ENCODE data around the gene CKS2.

CKS2 gene

GRCh38 chr9:89315482-89315881 is 4.5 kb downstream of the CKS2 start:
- no peak overlapping the region for H2AFZ ChIP-seq (ENCODE audit: low read depth, low read length)
- H3K27me3 ChIP-seq (ENCODE audit: control insufficient read depth in 1 of 2, insufficient read depth in 1 of 2, low read length in 2 of 2), result no peaks in the 10 kb centered on the region
- no peak overlapping the region for H2BK12ac ChIP-seq (ENCODE audit: low read length in 2 of 2)
- no peak overlapping the region for H3K18ac ChIP-seq (ENCODE audit: low read depth in 1 of 2, low read length in 2 of 2)
- peak overlapping the region; percentile 88 for H3K9ac ChIP-seq (ENCODE audit: low read length)
- H3K9me3 ChIP-seq (ENCODE audit: control insufficient read depth, low read length), result no peaks in the 10 kb centered on the region
- no peak overlapping the region for H3K14ac ChIP-seq (ENCODE audit: low read length in 2 of 2)
- peaks cover 8% of the 10 kb centered on the region for H3K79me1 ChIP-seq (replicated peaks; ENCODE audit: low read length, poor library complexity, severe bottlenecking)
- no peak overlapping the region for H3K27ac ChIP-seq (ENCODE audit: low read length, poor library complexity, severe bottlenecking)
- H3K36me3 ChIP-seq (ENCODE audit: control insufficient read depth in 1 of 2, insufficient read depth in 2 of 2, low read depth in 1 of 2, low read length in 2 of 2), result peaks cover 0 to 20% of the 10 kb centered on the region in 2 experiments
- no peak overlapping the region for H2AK5ac ChIP-seq (ENCODE audit: low read length, severe bottlenecking)
- no peak overlapping the region for H3K4me3 ChIP-seq (ENCODE audit: insufficient read depth in 1 of 2, low read depth in 1 of 2, low read length in 2 of 2)
- H2BK120ac ChIP-seq (ENCODE audit: low read depth, low read length), result no peak overlapping the region
- no peak overlapping the region for H2BK5ac ChIP-seq (ENCODE audit: low read depth, low read length, poor library complexity, severe bottlenecking)
- no peak for DNase-seq
- no peak overlapping the region for H4K8ac ChIP-seq (ENCODE audit: low read length)
- H3K4me1 ChIP-seq (ENCODE audit: control insufficient read depth, insufficient read depth, low read depth, low read length), result peaks cover 6% of the 10 kb centered on the region
- no peak overlapping the region for H3K4ac ChIP-seq (ENCODE audit: low read depth in 1 of 2, low read length in 2 of 2)
- H3K23ac ChIP-seq (ENCODE audit: low read length in 2 of 2), result no peak overlapping the region
- no peak overlapping the region for H3K4me2 ChIP-seq (ENCODE audit: low read length, poor library complexity, severe bottlenecking)
- H2BK15ac ChIP-seq (ENCODE audit: low read depth, poor library complexity, severe bottlenecking), result no peak overlapping the region
- H4K91ac ChIP-seq (ENCODE audit: low read length), result no peak overlapping the region

- no peak overlapping the region for H4K91ac ChIP-seq (ENCODE audit: low read length)
- H3K18ac ChIP-seq (ENCODE audit: low read depth in 1 of 2, low read length in 2 of 2), result no peak overlapping the region
- no peak overlapping the region for H2AFZ ChIP-seq (ENCODE audit: low read depth, low read length)
- DNase-seq, result peak; percentile 15
- H3K9me3 ChIP-seq (ENCODE audit: control insufficient read depth, low read length), result no peaks in the 10 kb centered on the region
- no peaks in the 10 kb centered on the region for H3K27me3 ChIP-seq (ENCODE audit: control insufficient read depth in 1 of 2, insufficient read depth in 1 of 2, low read length in 2 of 2)
- H2BK15ac ChIP-seq (ENCODE audit: low read depth, poor library complexity, severe bottlenecking), result no peak overlapping the region
- no peak overlapping the region for H3K4me2 ChIP-seq (ENCODE audit: low read length, poor library complexity, severe bottlenecking)
- H3K9ac ChIP-seq (ENCODE audit: low read length), result peak overlapping the region; percentile 96
- peaks cover 6% of the 10 kb centered on the region for H3K4me1 ChIP-seq (ENCODE audit: control insufficient read depth, insufficient read depth, low read depth, low read length)
- peak overlapping the region; percentile 18 for H3K27ac ChIP-seq (ENCODE audit: low read length, poor library complexity, severe bottlenecking)
- peaks cover 8% of the 10 kb centered on the region for H3K79me1 ChIP-seq (replicated peaks; ENCODE audit: low read length, poor library complexity, severe bottlenecking)
- H3K4ac ChIP-seq (ENCODE audit: low read depth in 1 of 2, low read length in 2 of 2), result no peak overlapping the region
- no peak overlapping the region for H3K14ac ChIP-seq (ENCODE audit: low read length in 2 of 2)
- peak overlapping the region; percentile 26 for H2AK5ac ChIP-seq (ENCODE audit: low read length, severe bottlenecking)
- WGBS, result 90% methylated on average over 4 of the region's 4 CpGs
- peak overlapping the region in 1 of 2 experiments; percentile 93 for H3K4me3 ChIP-seq (ENCODE audit: insufficient read depth in 1 of 2, low read depth in 1 of 2, low read length in 2 of 2)
- no peak overlapping the region for H3K23ac ChIP-seq (ENCODE audit: low read length in 2 of 2)
- H2BK5ac ChIP-seq (ENCODE audit: low read depth, low read length, poor library complexity, severe bottlenecking), result no peak overlapping the region
- peaks cover 0 to 27% of the 10 kb centered on the region in 2 experiments for H3K36me3 ChIP-seq (ENCODE audit: control insufficient read depth in 1 of 2, insufficient read depth in 2 of 2, low read depth in 1 of 2, low read length in 2 of 2)
- H4K8ac ChIP-seq (ENCODE audit: low read length), result peak overlapping the region; percentile 40
- no peak overlapping the region for H2BK12ac ChIP-seq (ENCODE audit: low read length in 2 of 2)
- no peak overlapping the region for H2BK120ac ChIP-seq (ENCODE audit: low read depth, low read length)
These were observed 6.3 kb downstream of the CKS2 start for GRCh38 chr9:89317282-89317681.

DNA sequence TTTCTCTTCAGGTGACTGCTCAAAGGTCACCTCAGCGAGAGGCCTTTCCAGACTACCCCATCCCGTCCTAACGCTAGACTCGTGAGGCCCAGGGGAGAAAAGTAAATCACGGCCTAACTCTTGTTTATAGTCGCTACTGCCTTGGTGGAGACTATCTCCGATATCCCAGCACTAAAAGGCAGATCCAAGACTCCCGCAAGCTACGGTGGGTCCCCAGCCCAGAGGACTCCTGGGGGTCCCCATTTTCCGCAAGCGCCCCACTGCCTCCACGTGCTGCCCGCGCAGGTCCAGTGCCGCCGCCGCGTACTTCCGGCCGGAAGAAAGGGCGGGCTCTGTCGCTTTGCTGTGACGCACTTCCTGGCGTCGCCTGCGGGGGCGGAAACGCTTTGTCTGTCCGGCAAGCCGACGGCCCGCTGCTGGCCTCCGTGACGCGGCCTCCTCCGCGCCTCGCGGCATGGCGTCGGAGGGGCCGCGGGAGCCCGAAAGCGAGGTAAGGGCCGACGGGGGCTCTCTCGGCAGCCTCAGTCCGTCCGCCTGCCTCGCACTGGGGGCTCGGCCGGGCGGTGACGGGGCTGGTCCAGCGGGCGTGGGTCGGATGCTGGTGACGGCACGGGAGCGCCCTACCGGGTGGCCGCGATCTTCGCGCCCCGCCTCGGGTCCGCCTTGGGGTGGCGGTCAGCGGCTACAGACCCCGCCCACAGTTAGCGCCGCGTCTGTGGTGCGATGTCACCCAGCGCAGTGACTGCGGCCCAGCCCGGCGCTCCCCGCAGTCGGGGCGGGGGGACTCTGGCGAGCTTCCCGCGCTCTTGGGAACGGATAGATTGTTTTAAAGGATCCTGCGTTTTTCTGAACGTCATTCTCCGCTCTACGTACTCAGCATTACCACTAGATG is 7.4 kb downstream of the CKS2 start, which contains the start of gene SECISBP2:
SECISBP2 (plus strand) TSS at position 378 of the 892 bp plus-strand sequence; CDS start at position 455, 77 bp downstream.
- peaks cover 0 to 30% of the 10 kb centered on the region in 2 experiments for H3K36me3 ChIP-seq (ENCODE audit: control insufficient read depth in 1 of 2, insufficient read depth in 2 of 2, low read depth in 1 of 2, low read length in 2 of 2)
- H2BK12ac ChIP-seq (ENCODE audit: low read length in 2 of 2), result peak within 1 kb of the TSS in 1 of 2 experiments; percentile 31
- peak within 1 kb of the TSS in 1 of 2 experiments; percentile 83 for H3K23ac ChIP-seq (ENCODE audit: low read length in 2 of 2)
- peaks cover 7% of the 10 kb centered on the region for H3K4me1 ChIP-seq (ENCODE audit: control insufficient read depth, insufficient read depth, low read depth, low read length)
- peak within 1 kb of the TSS; percentile 100 for H2BK5ac ChIP-seq (ENCODE audit: low read depth, low read length, poor library complexity, severe bottlenecking)
- peak within 1 kb of the TSS; percentile 96 for H3K9ac ChIP-seq (ENCODE audit: low read length)
- H3K27me3 ChIP-seq (ENCODE audit: control insufficient read depth in 1 of 2, insufficient read depth in 1 of 2, low read length in 2 of 2), result no peaks in the 10 kb centered on the region
- peak within 1 kb of the TSS; percentile 97 for H2AFZ ChIP-seq (ENCODE audit: low read depth, low read length)
- H3K27ac ChIP-seq (ENCODE audit: low read length, poor library complexity, severe bottlenecking), result peak within 1 kb of the TSS; percentile 98
- DNase-seq, result peak; percentile 98
- WGBS, result under 1% methylated on average over 67 of the region's 91 CpGs
- H4K8ac ChIP-seq (ENCODE audit: low read length), result peak within 1 kb of the TSS; percentile 98
- H3K4me3 ChIP-seq (ENCODE audit: insufficient read depth in 1 of 2, low read depth in 1 of 2, low read length in 2 of 2), result peak within 1 kb of the TSS; percentile 91 to 93
- peak within 1 kb of the TSS; percentile 92 for H2BK15ac ChIP-seq (ENCODE audit: low read depth, poor library complexity, severe bottlenecking)
- H3K4ac ChIP-seq (ENCODE audit: low read depth in 1 of 2, low read length in 2 of 2), result peak within 1 kb of the TSS; percentile 91 to 99
- H3K4me2 ChIP-seq (ENCODE audit: low read length, poor library complexity, severe bottlenecking), result peak within 1 kb of the TSS; percentile 90
- H2AK5ac ChIP-seq (ENCODE audit: low read length, severe bottlenecking), result peak within 1 kb of the TSS; percentile 91
- no peak within 1 kb of the TSS for H3K14ac ChIP-seq (ENCODE audit: low read length in 2 of 2)
- peak within 1 kb of the TSS; percentile 98 to 99 for H3K18ac ChIP-seq (ENCODE audit: low read depth in 1 of 2, low read length in 2 of 2)
- peak within 1 kb of the TSS; percentile 99 for H4K91ac ChIP-seq (ENCODE audit: low read length)
- peak within 1 kb of the TSS; percentile 88 for H2BK120ac ChIP-seq (ENCODE audit: low read depth, low read length)
- peaks cover 10% of the 10 kb centered on the region for H3K79me1 ChIP-seq (replicated peaks; ENCODE audit: low read length, poor library complexity, severe bottlenecking)
- no peaks in the 10 kb centered on the region for H3K9me3 ChIP-seq (ENCODE audit: control insufficient read depth, low read length)
